Stimulated activated CD8-positive, alpha-beta memory T cell treated with anti-CD3 and anti-CD28 coated beads, Interleukin-12 subunit alpha, Interleukin-12 subunit beta, amount 100 ng/mL, for 4 hours (primary cell): ENCODE measurements around the gene NOXO1.
"Not testable (repeated sequence)": the region's sequence is repeated elsewhere in the genome, so short reads cannot be mapped to it uniquely, and the experiment has no call there.

Source experiments
- DNase-seq: peaks from one replicate; pipeline ENCODE4 v3.0.0-alpha.2; 2020; ENCODE audit warnings: low read depth

Gene NOXO1

GRCh38 chr16:1981398-1981836, at the start of gene NOXO1:
Gene NOXO1 (minus strand): TSS chr16:1981469. CDS start chr16:1981179, 290 bp downstream.
- no peak for DNase-seq

- DNase-seq = no peak
These were observed 48.8 kb upstream of the NOXO1 start for GRCh38 chr16:2030036-2030435.

- no peak for DNase-seq
These were observed 48.1 kb upstream of the NOXO1 start for GRCh38 chr16:2029350-2029749.

- DNase-seq = no peak
These were observed 47.5 kb upstream of the NOXO1 start for GRCh38 chr16:2028620-2029220.

- DNase-seq = no peak
These were observed 46.9 kb upstream of the NOXO1 start for GRCh38 chr16:2028146-2028545.

GRCh38 chr16:2027024-2028010, 46.0 kb upstream of the NOXO1 start:
- DNase-seq = no peak

- no peak for DNase-seq
These were observed 45.3 kb upstream of the NOXO1 start, which contains the start of gene NHERF2 for GRCh38 chr16:2026461-2027023. Gene NHERF2 (plus strand): TSS chr16:2026902. CDS start chr16:2027006, 104 bp downstream.

- DNase-seq = no peak
These were observed 44.7 kb upstream of the NOXO1 start for GRCh38 chr16:2025878-2026460.

- no peak for DNase-seq
These were observed 44.0 kb upstream of the NOXO1 start for GRCh38 chr16:2025251-2025650.

GRCh38 chr16:2024032-2024420, 42.8 kb upstream of the NOXO1 start:
- no peak for DNase-seq

GRCh38 chr16:2023092-2024031, 42.1 kb upstream of the NOXO1 start:
- DNase-seq = peak; percentile 94

- DNase-seq = no peak
These were observed 41.4 kb upstream of the NOXO1 start for GRCh38 chr16:2022723-2023091.

- no peak for DNase-seq
These were observed 38.9 kb upstream of the NOXO1 start for GRCh38 chr16:2019921-2020831.

GRCh38 chr16:2019518-2019920, 38.2 kb upstream of the NOXO1 start, which contains the start of gene NPW:
Gene NPW (plus strand): TSS chr16:2019785.
- DNase-seq = no peak

GRCh38 chr16:2016407-2016922, 35.2 kb upstream of the NOXO1 start:
- no peak for DNase-seq

GRCh38 chr16:2015947-2016208, 34.6 kb upstream of the NOXO1 start:
- no peak for DNase-seq

GRCh38 chr16:2015117-2015946, 34.1 kb upstream of the NOXO1 start:
- DNase-seq = no peak

- no peak for DNase-seq
These were observed 32.3 kb upstream of the NOXO1 start for GRCh38 chr16:2013527-2013926.

GRCh38 chr16:2011726-2012125, 30.5 kb upstream of the NOXO1 start:
- not testable (repeated sequence) for DNase-seq
